ENCODE results near the gene VWA7.
A peak's percentile ranks its signal among the peaks of the same experiment; 100 is the strongest.
"Not testable (repeated sequence)": the region's sequence is repeated elsewhere in the genome, so short reads cannot be mapped to it uniquely, and the experiment has no call there.

VWA7 gene

GRCh38 chr6:31814677-31815024 is 37.5 kb upstream of the VWA7 start:
- DNase-seq (ENCODE audit: low read depth, low spot score): peak; percentile 92
- TF ChIP-seq CTCF (IDR thresholded peaks at IDR 0.05; ENCODE audit: insufficient read depth, low read length, missing control alignments): no peak
- POLR2A ChIA-PET: interaction anchor here (0.5 to 3.3 kb wide), 24 partner anchors 8 to 272 kb away, joined by 3 to 45 read pairs (median 4); partner anchors contain the start of genes ABHD16A, BAG6, CLIC1 and DDAH2
- CTCF ChIA-PET: interaction anchor here (0.8 to 3.3 kb wide), 5 partner anchors 16 to 85 kb away, joined by 3 to 10 read pairs (median 5); partner anchors contain the start of genes DDAH2 and VARS1
- H3K4me3 ChIP-seq (ENCODE audit: low read depth, low read length): peak overlapping the region; percentile 64

- DNase-seq (ENCODE audit: low read depth, low spot score): no peak
- TF ChIP-seq CTCF (IDR thresholded peaks at IDR 0.05; ENCODE audit: insufficient read depth, low read length, missing control alignments): no peak
- ChIA-PET POLR2A (interaction anchor here (1.0 to 3.3 kb wide), 11 partner anchors 7 to 161 kb away, joined by 3 to 45 read pairs (median 5); partner anchors contain the start of genes BAG6, HSPA1B, LSM2 and MSH5), CTCF (interaction anchor here (0.9 to 3.3 kb wide), 5 partner anchors 13 to 84 kb away, joined by 3 to 10 read pairs (median 4); partner anchors contain the start of genes DDAH2 and VARS1)
- no peak overlapping the region for H3K4me3 ChIP-seq (ENCODE audit: low read depth, low read length)
These were observed 36.3 kb upstream of the VWA7 start for GRCh38 chr6:31813465-31813849.

- TF ChIP-seq CTCF (IDR thresholded peaks at IDR 0.05; ENCODE audit: insufficient read depth, low read length, missing control alignments): no peak
- ChIA-PET CTCF (no interaction called here), POLR2A (no interaction called here)
- H3K4me3 ChIP-seq (ENCODE audit: low read depth, low read length): no peak overlapping the region
- DNase-seq (ENCODE audit: low read depth, low spot score): no peak
These were observed 34.5 kb upstream of the VWA7 start for GRCh38 chr6:31811645-31812044.

- CTCF ChIA-PET: interaction anchor here (0.8 to 1.1 kb wide), 3 partner anchors 12 to 78 kb away, joined by 3 to 4 read pairs (median 3); no protein-coding TSS in a partner anchor
- DNase-seq (ENCODE audit: low read depth, low spot score); H3K4me3 ChIP-seq (ENCODE audit: low read depth, low read length); POLR2A ChIA-PET: not testable (repeated sequence)
These were observed 31.5 kb upstream of the VWA7 start for GRCh38 chr6:31808599-31808998.

- POLR2A ChIA-PET: interaction anchor here (0.6 to 2.4 kb wide), 13 partner anchors 8 to 154 kb away, joined by 3 to 27 read pairs (median 5); partner anchors contain the start of genes BAG6, C6orf47, DDAH2 and HSPA1A
- peak; percentile 44 for TF ChIP-seq CTCF (IDR thresholded peaks at IDR 0.05; ENCODE audit: insufficient read depth, low read length, missing control alignments)
- CTCF ChIA-PET: interaction anchor here (0.6 to 5.0 kb wide), 17 partner anchors 11 to 146 kb away, joined by 3 to 57 read pairs (median 4); partner anchors contain the start of gene VARS1
These were observed 29.5 kb upstream of the VWA7 start, which contains the start of gene LSM2 for GRCh38 chr6:31806470-31807272. Gene LSM2, minus strand, starts transcription at chr6:31806966. Its CDS starts 209 bp downstream, at chr6:31806757.

GRCh38 chr6:31805939-31806469 is 28.9 kb upstream of the VWA7 start:
- no peak for DNase-seq (ENCODE audit: low read depth, low spot score)
- no peak for TF ChIP-seq CTCF (IDR thresholded peaks at IDR 0.05; ENCODE audit: insufficient read depth, low read length, missing control alignments)
- ChIA-PET POLR2A (interaction anchor here (0.8 to 2.4 kb wide), 8 partner anchors 9 to 76 kb away, joined by 3 to 27 read pairs (median 6); partner anchors contain the start of genes DDAH2, HSPA1A, HSPA1B and HSPA1L), CTCF (interaction anchor here (1.0 to 5.0 kb wide), 10 partner anchors 11 to 82 kb away, joined by 3 to 57 read pairs (median 6); partner anchors contain the start of gene VARS1)
- H3K4me3 ChIP-seq (ENCODE audit: low read depth, low read length): peak overlapping the region; percentile 83

More at GRCh38 chr6:31806470-31807272, 29.5 kb upstream of the VWA7 start, which contains the start of gene LSM2:
- peak; percentile 67 for DNase-seq (ENCODE audit: low read depth, low spot score)
- H3K4me3 ChIP-seq (ENCODE audit: low read depth, low read length): peak within 1 kb of the TSS; percentile 83

GRCh38 chr6:31801031-31801927 is 24.2 kb upstream of the VWA7 start:
- DNase-seq (ENCODE audit: low read depth, low spot score); H3K4me3 ChIP-seq (ENCODE audit: low read depth, low read length): not testable (repeated sequence)
- ChIA-PET POLR2A (interaction anchor here (0.9 kb wide), 1 partner anchor 14 kb away, joined by 3 read pairs; the partner anchor contains the start of genes HSPA1A and HSPA1L), CTCF (interaction anchor here (1.4 to 3.4 kb wide), 2 partner anchors 10 to 13 kb away, joined by 3 to 14 read pairs; no protein-coding TSS in a partner anchor)
